Left kidney (tissue), 8 donors: Measurements from ENCODE around the gene ZNF532. TPM values are rescaled to one million over a fixed set of nuclear protein-coding genes. Genes with fewer than 3 reads are reported as not detected.
A peak's percentile ranks its signal among the peaks of the same experiment; 100 is the strongest.
"Not testable (repeated sequence)": the region's sequence is repeated elsewhere in the genome, so short reads cannot be mapped to it uniquely, and the experiment has no call there.

ENCODE experiments used
- DNase-seq: peaks from one replicate; pipeline ENCODE4 v3.0.0-alpha.2; 2013
- long read RNA-seq, 8 donors: transcript quantifications; one replicate each; lab custom pipeline, GENCODE V29; 2026
- polyA plus RNA-seq: library from polyadenylated mRNA; unstranded; fragments of 120-200 nt; gene quantifications from one replicate; pipeline ENCODE4 v1.2.1, GENCODE V29; 2013; ENCODE audit not compliant: insufficient read length

The ZNF532 gene, protein sequence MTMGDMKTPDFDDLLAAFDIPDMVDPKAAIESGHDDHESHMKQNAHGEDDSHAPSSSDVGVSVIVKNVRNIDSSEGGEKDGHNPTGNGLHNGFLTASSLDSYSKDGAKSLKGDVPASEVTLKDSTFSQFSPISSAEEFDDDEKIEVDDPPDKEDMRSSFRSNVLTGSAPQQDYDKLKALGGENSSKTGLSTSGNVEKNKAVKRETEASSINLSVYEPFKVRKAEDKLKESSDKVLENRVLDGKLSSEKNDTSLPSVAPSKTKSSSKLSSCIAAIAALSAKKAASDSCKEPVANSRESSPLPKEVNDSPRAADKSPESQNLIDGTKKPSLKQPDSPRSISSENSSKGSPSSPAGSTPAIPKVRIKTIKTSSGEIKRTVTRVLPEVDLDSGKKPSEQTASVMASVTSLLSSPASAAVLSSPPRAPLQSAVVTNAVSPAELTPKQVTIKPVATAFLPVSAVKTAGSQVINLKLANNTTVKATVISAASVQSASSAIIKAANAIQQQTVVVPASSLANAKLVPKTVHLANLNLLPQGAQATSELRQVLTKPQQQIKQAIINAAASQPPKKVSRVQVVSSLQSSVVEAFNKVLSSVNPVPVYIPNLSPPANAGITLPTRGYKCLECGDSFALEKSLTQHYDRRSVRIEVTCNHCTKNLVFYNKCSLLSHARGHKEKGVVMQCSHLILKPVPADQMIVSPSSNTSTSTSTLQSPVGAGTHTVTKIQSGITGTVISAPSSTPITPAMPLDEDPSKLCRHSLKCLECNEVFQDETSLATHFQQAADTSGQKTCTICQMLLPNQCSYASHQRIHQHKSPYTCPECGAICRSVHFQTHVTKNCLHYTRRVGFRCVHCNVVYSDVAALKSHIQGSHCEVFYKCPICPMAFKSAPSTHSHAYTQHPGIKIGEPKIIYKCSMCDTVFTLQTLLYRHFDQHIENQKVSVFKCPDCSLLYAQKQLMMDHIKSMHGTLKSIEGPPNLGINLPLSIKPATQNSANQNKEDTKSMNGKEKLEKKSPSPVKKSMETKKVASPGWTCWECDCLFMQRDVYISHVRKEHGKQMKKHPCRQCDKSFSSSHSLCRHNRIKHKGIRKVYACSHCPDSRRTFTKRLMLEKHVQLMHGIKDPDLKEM (N-terminal part only)
- 112 TPM for polyA plus RNA-seq
- long read RNA-seq, donor 1, full-length matches to known transcripts: 21 of 33 reads
- long read RNA-seq, donor 1, partial matches to known transcripts: 7 of 33 reads
- long read RNA-seq, donor 1, other reads (novel, unspliced or antisense): 5 of 33 reads
- long read RNA-seq, donor 2, full-length matches to known transcripts: 15 of 33 reads
- long read RNA-seq, donor 2, partial matches to known transcripts: 18 of 33 reads
- long read RNA-seq, donor 2, other reads (novel, unspliced or antisense): 0 of 33 reads
- long read RNA-seq, donor 3, full-length matches to known transcripts: 15 of 43 reads
- long read RNA-seq, donor 3, partial matches to known transcripts: 28 of 43 reads
- long read RNA-seq, donor 3, other reads (novel, unspliced or antisense): 0 of 43 reads
- long read RNA-seq, donor 4, partial matches to known transcripts: 13 of 13 reads
- long read RNA-seq, donor 4, other reads (novel, unspliced or antisense): 0 of 13 reads
- long read RNA-seq, donor 5, full-length matches to known transcripts: 21 of 30 reads
- long read RNA-seq, donor 5, partial matches to known transcripts: 9 of 30 reads
- long read RNA-seq, donor 5, other reads (novel, unspliced or antisense): 0 of 30 reads
- long read RNA-seq, donor 6, transcript ZNF532-210 (3 exons, 676 nt): major isoform, 5 of 62 reads
- long read RNA-seq, donor 6, partial matches to known transcripts: 47 of 62 reads
- long read RNA-seq, donor 6, other reads (novel, unspliced or antisense): 0 of 62 reads
- long read RNA-seq, donor 7, full-length matches to known transcripts: 20 of 38 reads
- long read RNA-seq, donor 7, partial matches to known transcripts: 18 of 38 reads
- long read RNA-seq, donor 7, other reads (novel, unspliced or antisense): 0 of 38 reads
- long read RNA-seq, donor 8, partial matches to known transcripts: 0 of 6 reads
- long read RNA-seq, donor 8, other reads (novel, unspliced or antisense): 0 of 6 reads

DNA sequence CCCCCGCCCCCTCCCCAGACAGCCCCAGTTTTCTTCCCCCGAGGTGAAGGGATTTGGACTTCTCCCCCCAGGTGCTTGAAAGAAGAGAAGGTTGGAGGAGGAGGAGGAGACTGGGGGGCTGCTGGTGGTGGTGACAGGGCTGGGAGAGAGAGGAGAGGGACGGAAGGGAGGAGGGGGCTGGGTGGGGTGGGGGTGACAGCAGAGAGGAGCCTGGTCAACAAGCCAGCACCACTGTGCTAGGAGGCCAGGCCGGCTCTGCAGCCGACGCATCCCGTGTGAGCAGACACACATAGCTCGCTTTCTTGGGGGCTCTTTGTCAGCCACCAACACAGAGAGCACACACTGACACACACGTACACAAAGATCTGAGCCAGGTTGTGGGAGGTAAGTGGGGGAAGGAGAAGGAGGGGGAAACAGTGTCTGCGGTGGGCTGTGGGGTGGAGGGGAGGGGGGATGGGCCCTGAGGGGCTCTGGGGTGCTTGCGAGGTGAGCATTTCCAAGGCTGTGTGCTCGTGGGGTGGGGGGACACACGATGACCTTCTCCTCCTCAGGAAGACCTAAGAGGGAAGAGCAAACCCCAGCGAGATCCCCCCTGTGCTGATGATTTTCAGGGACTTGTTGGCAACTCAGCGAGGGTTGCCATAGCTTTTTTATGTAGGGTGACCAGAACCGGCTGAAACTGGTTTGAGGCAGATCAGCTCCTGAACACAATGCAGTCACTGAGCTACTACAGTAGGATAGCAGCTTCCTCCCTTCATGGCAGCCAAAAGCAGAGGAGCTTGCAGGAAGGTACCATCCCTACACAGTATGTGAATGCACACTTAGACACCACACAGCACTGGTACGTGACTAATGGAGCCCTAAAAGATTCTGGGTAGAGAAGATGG lies at the start of gene ZNF532:
TSS of gene ZNF532 (plus strand) at position 732 of the 887 bp plus-strand sequence. CDS start 53,411 bp downstream, outside the sequence.
- DNase-seq: peak; percentile 88

DNA sequence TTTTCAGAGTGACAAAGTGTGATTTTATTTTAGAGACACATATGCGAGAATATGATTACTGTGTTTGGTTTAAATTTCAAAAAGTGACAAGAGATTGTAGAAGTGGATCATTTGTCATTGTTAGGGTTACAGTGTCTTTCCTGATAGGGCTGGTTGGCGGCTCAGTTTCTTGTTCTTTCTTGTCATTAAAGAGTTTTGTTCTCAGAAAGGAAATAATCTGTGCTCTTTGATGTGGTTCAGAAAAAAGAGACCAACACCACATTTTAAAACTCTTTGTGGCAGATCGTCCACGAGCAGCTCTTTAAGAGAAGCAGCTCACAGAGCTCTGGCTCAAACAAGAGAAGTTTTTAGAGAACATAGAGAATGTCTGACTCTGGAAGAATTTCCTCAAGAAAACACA lies 45.6 kb upstream of the ZNF532 start:
- DNase-seq: no peak

DNA sequence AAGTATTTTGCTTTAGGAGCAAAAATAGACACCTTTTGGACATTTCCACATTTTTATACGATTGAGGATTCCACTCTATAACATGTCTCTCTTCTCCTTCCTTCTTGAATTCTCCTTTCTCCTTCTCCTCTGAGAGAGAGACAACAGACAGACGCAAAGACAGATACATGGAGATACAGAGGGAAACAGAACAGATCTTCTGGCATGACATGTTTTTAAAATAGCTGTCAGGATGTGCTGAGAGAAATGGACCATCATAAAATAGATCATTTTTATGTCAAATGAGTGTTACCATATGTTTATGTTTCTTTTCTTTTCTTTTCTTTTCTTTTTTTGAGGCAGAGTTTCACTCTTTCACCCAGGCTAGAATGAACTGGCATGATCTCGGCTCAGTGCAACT lies 44.4 kb upstream of the ZNF532 start:
- no peak for DNase-seq

DNA sequence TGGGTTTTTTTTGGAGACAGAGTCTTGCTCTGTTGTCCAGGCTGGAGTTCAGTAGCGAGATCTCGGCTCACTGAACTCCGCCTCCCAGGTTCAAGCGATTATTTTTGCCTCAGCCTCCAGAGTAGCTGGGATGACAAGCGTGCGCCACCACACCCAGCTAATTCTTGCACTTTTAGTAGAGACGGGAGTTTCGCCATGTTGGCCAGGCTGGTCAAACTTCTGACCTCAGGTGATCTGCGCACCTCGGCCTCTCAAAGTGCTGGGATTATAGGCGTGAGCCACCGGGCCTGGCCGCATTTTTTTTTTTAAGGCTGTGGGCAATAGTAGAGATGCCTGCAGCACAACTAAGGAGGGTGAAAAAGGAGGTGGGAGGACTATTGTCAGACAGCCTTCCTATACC lies 41.7 kb upstream of the ZNF532 start:
- no peak for DNase-seq

DNA sequence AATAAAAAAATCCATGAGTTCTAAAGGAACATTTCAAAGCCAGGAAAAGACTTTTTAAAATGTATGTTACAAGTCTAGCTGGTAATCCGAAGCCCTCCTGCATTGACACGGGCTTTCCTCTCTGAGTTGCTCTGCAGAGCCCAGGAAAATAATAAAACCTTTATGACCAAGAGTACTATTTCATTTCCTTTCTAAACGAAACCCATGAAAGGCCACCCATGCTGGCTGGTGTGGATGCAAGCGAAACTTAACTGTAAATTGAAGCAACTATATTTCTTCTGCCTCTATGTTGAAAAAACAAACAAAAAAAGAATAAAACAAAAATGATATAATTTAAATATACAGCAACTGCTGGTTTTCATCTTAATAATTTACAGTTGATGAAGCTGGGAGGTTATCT lies 41.3 kb upstream of the ZNF532 start:
- peak; percentile 60 for DNase-seq

DNA sequence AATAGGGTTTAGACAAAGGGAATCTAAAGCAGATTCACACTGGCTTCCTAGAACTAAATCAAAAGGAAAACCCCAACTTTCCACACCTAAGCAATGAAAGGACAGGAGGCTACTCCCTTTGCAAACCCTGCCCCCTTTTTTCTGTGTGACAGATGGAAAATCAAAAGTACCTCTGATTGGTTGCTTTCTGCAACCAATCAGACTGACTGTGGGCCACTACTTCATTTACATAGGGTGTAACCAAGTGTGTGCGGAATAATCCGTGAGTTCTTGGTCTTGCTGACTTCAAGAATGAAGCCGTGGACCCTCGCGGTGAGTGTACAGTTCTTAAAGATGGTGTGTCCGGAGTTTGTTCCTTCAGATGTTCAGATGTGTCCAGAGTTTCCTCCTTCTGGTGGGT lies 37.8 kb upstream of the ZNF532 start:
- DNase-seq: not testable (repeated sequence)

DNA sequence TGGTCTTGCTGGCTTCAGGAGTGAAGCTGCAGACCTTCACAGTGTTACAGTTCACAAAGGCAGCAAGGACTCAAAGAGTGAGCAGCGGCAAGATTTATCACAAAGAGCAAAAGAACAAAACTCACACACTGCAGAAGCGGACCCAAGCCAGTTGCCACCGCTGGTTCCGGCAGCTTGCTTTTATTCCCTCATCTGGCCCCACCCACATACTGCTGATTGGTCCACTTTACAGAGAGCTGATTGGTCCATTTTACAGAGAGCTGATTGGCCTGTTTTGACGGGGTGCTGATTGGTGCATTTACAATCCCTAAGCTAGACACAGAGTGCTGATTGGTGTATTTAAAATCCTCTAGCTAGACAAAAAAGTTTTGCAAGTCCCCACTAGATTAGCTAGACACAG lies 37.2 kb upstream of the ZNF532 start:
- DNase-seq: no peak

DNA sequence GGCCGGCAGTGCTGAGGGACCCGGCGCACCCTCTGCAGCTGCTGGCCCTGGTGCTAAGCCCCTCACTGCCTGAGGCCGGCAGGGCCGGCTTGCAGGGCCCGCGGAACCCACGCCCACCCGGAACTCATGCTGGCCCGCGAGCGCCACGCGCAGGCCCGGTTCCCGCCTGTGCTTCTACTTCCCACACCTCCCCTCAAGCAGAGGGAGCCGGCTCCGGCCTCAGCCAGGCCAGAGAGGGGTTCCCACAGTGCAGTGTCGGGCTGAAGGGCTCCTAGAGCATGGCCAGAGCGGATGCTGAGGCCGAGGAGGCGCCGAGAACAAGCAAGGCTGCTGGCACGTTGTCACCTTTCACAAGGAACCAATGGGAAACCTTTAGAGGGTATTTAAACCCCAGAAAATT lies 36.8 kb upstream of the ZNF532 start:
- no peak for DNase-seq

DNA sequence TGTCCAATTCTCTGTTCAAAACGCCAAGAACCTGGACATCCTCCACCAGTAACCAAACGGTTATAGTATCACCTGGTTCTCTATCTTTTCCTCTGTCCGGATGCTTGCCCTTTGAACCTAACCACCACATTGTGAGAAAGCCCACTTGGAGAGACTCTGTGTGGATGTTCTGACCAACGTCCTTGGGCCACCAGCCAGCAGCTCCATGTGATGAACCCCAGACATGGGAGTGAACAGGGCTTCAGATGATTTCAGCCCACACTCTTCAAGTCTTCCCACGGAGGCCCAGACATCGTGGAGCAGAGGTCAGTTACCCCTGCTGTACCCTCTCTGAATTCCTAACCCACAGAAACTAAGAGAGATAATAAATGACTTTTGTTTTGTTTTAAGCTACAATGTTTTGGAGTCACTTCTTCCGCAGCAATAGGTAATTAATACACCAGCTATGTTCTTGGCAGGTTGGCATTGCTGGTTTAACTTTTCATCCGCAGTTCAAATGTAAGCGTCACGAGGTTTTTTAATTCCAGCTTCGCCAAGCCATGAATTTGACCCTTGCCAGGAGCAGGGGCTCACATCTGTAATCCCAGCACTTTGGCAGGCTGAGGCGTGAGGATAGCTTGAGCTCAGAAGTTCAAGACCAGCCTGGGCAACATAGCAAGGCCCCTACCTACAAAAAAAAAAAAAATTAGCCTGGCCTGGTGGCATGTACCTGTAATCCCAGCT lies 36.1 kb upstream of the ZNF532 start:
- no peak for DNase-seq

DNA sequence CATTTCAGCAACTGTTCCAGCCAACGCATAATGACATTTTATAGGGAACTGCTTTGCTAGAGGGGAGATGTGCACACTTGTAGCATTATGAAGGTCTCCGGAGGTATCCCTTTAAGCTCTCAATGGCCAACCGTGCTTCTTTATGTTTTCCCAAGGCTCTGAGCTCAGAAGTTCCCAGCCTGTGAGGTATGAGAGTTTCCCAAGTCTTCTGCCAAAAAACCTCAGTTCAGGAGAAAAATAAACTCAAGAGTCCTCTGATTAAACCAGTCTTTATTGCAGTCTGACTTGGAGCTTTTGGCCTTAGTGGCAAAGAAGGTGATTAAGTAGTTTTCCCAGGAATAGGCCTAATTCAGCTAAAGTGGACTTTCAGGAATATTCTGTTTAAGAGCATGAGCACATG lies 35.4 kb upstream of the ZNF532 start:
- no peak for DNase-seq

DNA sequence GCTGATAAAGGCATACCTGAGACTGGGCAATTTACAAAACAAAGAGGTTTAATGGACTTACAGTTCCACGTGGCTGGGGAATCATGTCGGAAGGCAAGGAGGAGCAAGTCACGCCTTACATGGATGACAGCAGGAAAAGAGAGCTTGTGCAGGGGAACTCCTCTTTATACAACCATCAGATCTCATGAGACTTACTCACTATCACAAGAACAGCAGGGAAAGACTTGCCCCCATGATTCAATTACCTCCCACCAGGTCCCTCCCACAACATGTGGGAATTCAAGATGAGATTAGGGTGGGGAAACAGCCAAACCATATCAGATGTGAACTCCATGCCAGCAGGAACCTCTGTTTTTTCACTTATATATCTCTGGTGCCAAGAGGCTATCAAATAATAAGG lies 34.8 kb upstream of the ZNF532 start:
- not testable (repeated sequence) for DNase-seq

DNA sequence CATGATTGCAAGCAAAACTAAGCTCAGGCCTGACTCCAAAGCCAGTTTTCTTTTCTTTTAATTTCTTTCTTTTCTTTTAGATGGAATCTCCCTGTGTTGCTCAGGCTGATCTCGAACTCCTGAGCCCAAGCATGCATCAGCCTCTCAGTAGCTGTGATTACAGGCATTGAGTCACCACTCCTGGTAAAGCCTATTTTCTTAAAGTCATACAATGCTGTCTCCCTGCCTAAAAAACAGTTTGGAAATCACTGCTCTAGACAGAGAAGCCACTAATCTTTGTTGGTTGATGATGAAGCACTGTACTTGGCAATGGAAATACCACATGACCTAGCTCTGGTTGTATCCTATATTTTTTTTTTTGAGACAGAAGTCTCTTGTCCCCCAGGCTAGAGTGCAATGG lies 33.1 kb upstream of the ZNF532 start:
- DNase-seq: no peak

DNA sequence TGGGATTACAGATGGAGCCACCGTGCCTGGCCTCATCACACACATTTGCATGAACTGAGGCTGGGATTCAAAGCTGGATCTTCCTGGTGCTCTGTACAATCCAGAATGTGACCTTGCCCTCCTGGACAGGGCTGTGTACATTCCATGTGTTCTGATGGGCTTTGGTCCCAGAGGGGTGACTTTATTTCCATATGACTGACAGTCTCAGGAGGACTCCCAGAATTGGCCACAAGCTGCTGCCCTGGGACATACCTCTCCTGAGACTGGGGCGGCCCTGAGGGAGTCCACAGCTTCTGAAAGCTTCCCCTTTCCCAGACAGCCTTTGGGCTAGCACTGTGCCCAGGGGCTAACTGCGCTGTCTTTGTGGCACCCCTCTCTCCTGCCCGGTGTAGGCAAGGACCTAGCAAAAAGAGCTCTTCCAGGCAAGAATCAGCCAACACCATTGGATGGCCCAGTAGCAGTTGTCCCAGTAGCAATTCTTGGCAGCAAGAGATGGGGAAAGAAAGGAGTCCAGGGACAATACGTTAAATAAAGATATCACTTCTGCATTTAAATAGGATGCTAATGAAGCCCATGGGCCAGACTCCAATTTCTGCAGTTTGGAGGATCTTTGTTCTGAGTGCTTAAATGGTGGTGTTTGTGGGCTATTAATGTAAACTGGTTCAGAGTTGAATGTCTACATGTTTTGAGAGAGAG lies 26.4 kb upstream of the ZNF532 start:
- no peak for DNase-seq

DNA sequence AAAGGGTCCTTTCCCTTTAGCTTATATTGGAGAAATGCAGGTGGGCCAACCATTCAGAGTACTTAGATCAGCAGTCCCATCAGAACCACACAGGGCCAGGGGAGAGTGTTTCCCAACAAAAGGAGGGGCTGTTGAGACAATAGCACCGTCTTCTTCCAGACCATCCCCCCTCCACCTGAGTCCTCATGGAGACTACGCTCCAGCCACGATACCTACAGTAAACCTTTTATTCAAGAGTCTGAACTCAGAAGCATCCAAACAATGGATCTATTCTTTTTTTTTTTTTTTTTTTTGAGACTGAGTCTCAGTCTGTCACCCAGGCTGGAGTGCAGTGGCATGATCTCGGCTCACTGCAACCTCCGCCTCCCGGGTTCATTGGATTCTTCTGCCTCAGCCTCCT lies 25.7 kb upstream of the ZNF532 start:
- no peak for DNase-seq

DNA sequence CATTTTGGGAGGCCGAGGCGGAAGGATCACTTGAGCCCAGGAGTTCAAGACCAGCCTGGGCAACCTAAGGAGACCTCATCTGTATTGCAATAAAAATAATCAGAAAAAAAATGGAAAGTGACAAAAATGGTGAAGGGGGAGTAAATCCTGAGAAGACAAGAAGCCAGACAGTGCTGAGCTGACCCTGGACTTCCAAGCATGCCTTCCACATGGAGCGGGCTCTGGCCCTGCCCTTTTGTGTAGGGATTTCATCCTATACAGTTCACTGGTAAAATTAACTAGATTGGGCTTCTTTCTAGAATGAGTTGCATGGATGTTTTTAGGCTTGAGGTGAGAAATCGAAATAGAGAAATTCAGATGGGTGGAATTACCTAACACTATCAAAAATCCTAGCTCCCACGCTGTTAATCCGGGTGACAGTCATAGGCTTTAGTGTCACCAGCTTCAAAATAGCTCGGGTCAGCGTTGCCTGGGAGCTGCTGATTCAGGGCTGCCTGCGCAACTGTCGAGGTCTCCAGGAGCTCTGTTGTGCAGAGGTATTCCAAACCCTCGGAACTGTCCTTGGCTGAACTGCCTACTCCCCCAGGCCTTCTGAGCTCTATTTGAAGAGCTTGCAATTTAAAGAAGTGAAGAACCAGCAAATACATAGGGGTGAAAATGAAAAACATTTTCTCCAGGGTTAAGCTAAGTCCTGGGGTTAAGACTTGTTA lies 21.5 kb upstream of the ZNF532 start:
- peak; percentile 34 for DNase-seq

DNA sequence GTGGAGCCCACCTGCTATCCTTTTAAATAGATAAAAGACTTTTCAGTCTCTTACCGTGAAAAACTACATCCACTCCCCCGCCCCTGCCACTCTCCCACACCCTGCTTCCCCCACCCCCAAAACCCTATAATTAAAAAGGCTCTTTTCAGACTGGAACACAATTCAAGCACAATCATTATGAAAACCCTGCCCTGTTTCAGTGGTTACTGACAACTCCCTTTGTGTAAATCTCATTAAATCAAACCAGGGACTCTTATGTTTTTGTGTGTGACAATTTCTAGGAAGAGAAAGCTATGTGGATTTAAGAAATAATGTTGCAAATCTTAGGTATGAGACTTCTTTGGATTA lies 21.0 kb upstream of the ZNF532 start:
- no peak for DNase-seq

DNA sequence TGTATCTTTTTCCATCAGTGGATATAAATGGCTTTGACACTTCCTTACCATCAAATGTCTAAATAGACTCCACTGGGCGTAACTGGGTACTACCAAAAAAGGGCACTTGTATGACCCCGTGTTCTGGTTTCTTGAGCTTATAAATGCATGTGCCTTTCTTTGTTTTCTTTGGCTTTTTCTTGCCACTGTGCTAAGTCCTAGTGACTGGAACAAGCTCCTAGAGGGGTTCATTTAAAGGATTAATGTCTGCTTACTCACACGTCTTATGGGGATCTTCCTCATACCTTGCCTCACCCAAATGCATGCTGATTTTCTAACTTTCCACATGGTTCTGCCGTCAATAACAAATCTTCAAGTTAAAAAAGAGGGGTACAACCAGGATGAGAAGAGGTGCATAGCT lies 19.8 kb upstream of the ZNF532 start:
- DNase-seq: no peak
